GM21619 (cell line): Measurements from ENCODE around the gene UBTF.

Experiments
- ATAC-seq: cut with Tn5 transposase; IDR thresholded peaks from one replicate; pipeline ENCODE4 v1.9.1; 2021; ENCODE audit not compliant: unreplicated experiment

UBTF gene

GRCh38 chr17:44197980-44198720 is 21.3 kb downstream of the UBTF start:
- ATAC-seq, result no peak

- ATAC-seq, result no peak
These were observed 22.4 kb downstream of the UBTF start for GRCh38 chr17:44197107-44197506.

GRCh38 chr17:44193326-44194084 is 26.0 kb downstream of the UBTF start:
- no peak for ATAC-seq

GRCh38 chr17:44192750-44193149 is 26.7 kb downstream of the UBTF start:
- ATAC-seq, result no peak

- no peak for ATAC-seq
These were observed 27.5 kb downstream of the UBTF start for GRCh38 chr17:44191941-44192496.

GRCh38 chr17:44191369-44191768 is 28.1 kb downstream of the UBTF start:
- ATAC-seq, result no peak

GRCh38 chr17:44190481-44190880 is 29.0 kb downstream of the UBTF start:
- no peak for ATAC-seq

GRCh38 chr17:44188576-44189403 is 30.7 kb downstream of the UBTF start:
- no peak for ATAC-seq

GRCh38 chr17:44187131-44187899 is 32.2 kb downstream of the UBTF start:
- ATAC-seq, result peak; percentile 39

GRCh38 chr17:44186307-44187130 is 33.0 kb downstream of the UBTF start, which contains the start of gene TMUB2:
Gene TMUB2, plus strand, starts transcription at chr17:44186972. Its CDS starts 737 bp downstream, at chr17:44187709.
- ATAC-seq, result peak; percentile 86

- no peak for ATAC-seq
These were observed 35.2 kb downstream of the UBTF start for GRCh38 chr17:44184212-44184810.

- ATAC-seq, result no peak
These were observed 36.5 kb downstream of the UBTF start for GRCh38 chr17:44183024-44183423.

- ATAC-seq, result no peak
These were observed 41.3 kb downstream of the UBTF start for GRCh38 chr17:44178133-44178532.

GRCh38 chr17:44177640-44178039 is 41.8 kb downstream of the UBTF start:
- no peak for ATAC-seq

- ATAC-seq, result no peak
These were observed 42.6 kb downstream of the UBTF start for GRCh38 chr17:44176671-44177501.

GRCh38 chr17:44176257-44176656 is 43.2 kb downstream of the UBTF start:
- no peak for ATAC-seq

GRCh38 chr17:44174427-44174826 is 45.0 kb downstream of the UBTF start:
- ATAC-seq, result no peak

GRCh38 chr17:44171931-44172455 is 47.5 kb downstream of the UBTF start:
- ATAC-seq, result no peak
